Body of pancreas (tissue), 4 donors: ENCODE data around the gene PAPSS1.

Source experiments
- POLR2A ChIP-seq, 3 donors: fragments of 450-650 bp; IDR thresholded peaks; one replicate each; pipeline ENCODE4 v1.6.1; 2016; ENCODE audit warnings: antibody characterized with exemption in 3 of 3, mild to moderate bottlenecking in 2 of 3
- TF ChIP-seq, protein P1 (sequence below), 7 experiments: fragments of 450-650 bp in 4 of 7; fragments of 200-600 bp in 3 of 7; sonication (generic) in 3 of 7; IDR thresholded peaks; one replicate each; pipeline ENCODE4 v1.5.1; 2016 to 2019; ENCODE audit warnings: antibody characterized with exemption in 7 of 7

DNA sequence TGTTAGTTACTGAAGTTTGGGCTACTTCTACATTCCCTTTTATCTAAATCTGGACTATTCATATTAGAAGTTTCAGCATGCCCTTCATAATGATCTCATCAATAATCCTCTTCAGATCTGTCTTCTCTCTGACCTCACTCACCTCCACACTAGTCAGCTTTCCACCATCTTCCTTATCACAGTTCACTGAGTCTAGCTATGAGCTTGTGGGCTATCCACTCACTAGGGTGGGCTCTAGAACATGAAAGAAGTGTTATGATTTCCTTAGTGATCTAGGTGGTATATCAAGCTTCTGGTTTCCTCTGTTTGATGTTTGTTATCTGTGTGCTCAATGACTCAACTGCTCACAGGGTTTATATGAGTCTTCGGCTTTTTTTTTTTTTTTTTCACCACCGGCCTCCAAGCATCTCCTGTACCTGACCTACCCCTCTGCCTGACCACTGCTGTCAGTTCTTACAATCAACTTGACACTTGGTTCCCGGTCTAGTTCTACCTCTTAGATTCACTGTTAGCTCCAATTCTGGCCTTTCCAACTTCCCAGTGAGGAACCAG, 103.1 kb downstream of the PAPSS1 start:
- TF ChIP-seq, protein P1, sequence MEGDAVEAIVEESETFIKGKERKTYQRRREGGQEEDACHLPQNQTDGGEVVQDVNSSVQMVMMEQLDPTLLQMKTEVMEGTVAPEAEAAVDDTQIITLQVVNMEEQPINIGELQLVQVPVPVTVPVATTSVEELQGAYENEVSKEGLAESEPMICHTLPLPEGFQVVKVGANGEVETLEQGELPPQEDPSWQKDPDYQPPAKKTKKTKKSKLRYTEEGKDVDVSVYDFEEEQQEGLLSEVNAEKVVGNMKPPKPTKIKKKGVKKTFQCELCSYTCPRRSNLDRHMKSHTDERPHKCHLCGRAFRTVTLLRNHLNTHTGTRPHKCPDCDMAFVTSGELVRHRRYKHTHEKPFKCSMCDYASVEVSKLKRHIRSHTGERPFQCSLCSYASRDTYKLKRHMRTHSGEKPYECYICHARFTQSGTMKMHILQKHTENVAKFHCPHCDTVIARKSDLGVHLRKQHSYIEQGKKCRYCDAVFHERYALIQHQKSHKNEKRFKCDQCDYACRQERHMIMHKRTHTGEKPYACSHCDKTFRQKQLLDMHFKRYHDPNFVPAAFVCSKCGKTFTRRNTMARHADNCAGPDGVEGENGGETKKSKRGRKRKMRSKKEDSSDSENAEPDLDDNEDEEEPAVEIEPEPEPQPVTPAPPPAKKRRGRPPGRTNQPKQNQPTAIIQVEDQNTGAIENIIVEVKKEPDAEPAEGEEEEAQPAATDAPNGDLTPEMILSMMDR (IDR thresholded peaks at IDR 0.05): no peak
- no peak for TF ChIP-seq POLR2A (IDR thresholded peaks at IDR 0.05)
